SHP77 (cell line): Measurements from ENCODE around the gene GUCY2C.
A peak's percentile ranks its signal among the peaks of the same experiment; 100 is the strongest.

Experiments used
- DNase-seq, 2 experiments: peaks; one replicate each; lab custom pipeline; 2025; lab: John Stamatoyannopoulos, UW

GUCY2C gene

GRCh38 chr12:14681625-14682024, 14.8 kb downstream of the GUCY2C start:
- no peak for DNase-seq

- no peak for DNase-seq
Observed at GRCh38 chr12:14681190-14681589, 15.2 kb downstream of the GUCY2C start.

GRCh38 chr12:14678547-14679150, 17.8 kb downstream of the GUCY2C start:
- no peak for DNase-seq

GRCh38 chr12:14668591-14668990, 27.8 kb downstream of the GUCY2C start:
- DNase-seq: no peak

GRCh38 chr12:14665354-14666348, 30.7 kb downstream of the GUCY2C start:
- DNase-seq: peak; percentile 76 to 82

GRCh38 chr12:14664434-14665023, 31.9 kb downstream of the GUCY2C start:
- DNase-seq: peak; percentile 5 to 51

GRCh38 chr12:14663002-14663401, 33.4 kb downstream of the GUCY2C start:
- DNase-seq: no peak

- no peak for DNase-seq
Observed at GRCh38 chr12:14656846-14657245, 39.6 kb downstream of the GUCY2C start.

GRCh38 chr12:14655284-14655683, 41.1 kb downstream of the GUCY2C start:
- DNase-seq: no peak

- DNase-seq: no peak
Observed at GRCh38 chr12:14654842-14655241, 41.6 kb downstream of the GUCY2C start.

- no peak for DNase-seq
Observed at GRCh38 chr12:14654416-14654815, 42.0 kb downstream of the GUCY2C start.

- DNase-seq: no peak
Observed at GRCh38 chr12:14652483-14652882, 43.9 kb downstream of the GUCY2C start.

GRCh38 chr12:14651371-14651770, 45.0 kb downstream of the GUCY2C start:
- DNase-seq: no peak

GRCh38 chr12:14650789-14651188, 45.6 kb downstream of the GUCY2C start:
- DNase-seq: no peak

GRCh38 chr12:14647028-14647750, 49.2 kb downstream of the GUCY2C start:
- no peak for DNase-seq

- no peak for DNase-seq
Observed at GRCh38 chr12:14643251-14643650, 53.1 kb downstream of the GUCY2C start.

GRCh38 chr12:14638066-14638465, 58.3 kb downstream of the GUCY2C start:
- DNase-seq: no peak

GRCh38 chr12:14635776-14636175, 60.6 kb downstream of the GUCY2C start:
- DNase-seq: no peak

- DNase-seq: no peak
Observed at GRCh38 chr12:14630793-14631192, 65.6 kb downstream of the GUCY2C start.

- peak; percentile 44 to 47 for DNase-seq
Observed at GRCh38 chr12:14629832-14630710, 66.3 kb downstream of the GUCY2C start.

GRCh38 chr12:14628771-14629170, 67.6 kb downstream of the GUCY2C start:
- no peak for DNase-seq
